LNCaP clone FGC (cell line): Measurements from ENCODE around the gene PAM.

Source experiments
- DNase-seq: peaks from one replicate; pipeline ENCODE4 v3.0.0-alpha.2; 2011; ENCODE audit warnings: low read depth
- H3K4me3 ChIP-seq: 2 replicates; pipeline ENCODE4 v1.5.1; 2011; ENCODE audit warnings: mild to moderate bottlenecking, low read depth, low read length, control low read depth
- TF ChIP-seq, protein P1 (sequence below): IDR thresholded peaks from 2 replicates; pipeline ENCODE4 v1.5.1; 2012; ENCODE audit warnings: mild to moderate bottlenecking; ENCODE audit not compliant: control insufficient read depth, insufficient read depth; ENCODE audit errors: extremely low read depth

The PAM gene

GRCh38 chr5:102796498-102796897 lies 41.4 kb downstream of the PAM start:
- no peak overlapping the region for H3K4me3 ChIP-seq
- TF ChIP-seq, protein P1, sequence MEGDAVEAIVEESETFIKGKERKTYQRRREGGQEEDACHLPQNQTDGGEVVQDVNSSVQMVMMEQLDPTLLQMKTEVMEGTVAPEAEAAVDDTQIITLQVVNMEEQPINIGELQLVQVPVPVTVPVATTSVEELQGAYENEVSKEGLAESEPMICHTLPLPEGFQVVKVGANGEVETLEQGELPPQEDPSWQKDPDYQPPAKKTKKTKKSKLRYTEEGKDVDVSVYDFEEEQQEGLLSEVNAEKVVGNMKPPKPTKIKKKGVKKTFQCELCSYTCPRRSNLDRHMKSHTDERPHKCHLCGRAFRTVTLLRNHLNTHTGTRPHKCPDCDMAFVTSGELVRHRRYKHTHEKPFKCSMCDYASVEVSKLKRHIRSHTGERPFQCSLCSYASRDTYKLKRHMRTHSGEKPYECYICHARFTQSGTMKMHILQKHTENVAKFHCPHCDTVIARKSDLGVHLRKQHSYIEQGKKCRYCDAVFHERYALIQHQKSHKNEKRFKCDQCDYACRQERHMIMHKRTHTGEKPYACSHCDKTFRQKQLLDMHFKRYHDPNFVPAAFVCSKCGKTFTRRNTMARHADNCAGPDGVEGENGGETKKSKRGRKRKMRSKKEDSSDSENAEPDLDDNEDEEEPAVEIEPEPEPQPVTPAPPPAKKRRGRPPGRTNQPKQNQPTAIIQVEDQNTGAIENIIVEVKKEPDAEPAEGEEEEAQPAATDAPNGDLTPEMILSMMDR: no peak
- DNase-seq: no peak

DNA sequence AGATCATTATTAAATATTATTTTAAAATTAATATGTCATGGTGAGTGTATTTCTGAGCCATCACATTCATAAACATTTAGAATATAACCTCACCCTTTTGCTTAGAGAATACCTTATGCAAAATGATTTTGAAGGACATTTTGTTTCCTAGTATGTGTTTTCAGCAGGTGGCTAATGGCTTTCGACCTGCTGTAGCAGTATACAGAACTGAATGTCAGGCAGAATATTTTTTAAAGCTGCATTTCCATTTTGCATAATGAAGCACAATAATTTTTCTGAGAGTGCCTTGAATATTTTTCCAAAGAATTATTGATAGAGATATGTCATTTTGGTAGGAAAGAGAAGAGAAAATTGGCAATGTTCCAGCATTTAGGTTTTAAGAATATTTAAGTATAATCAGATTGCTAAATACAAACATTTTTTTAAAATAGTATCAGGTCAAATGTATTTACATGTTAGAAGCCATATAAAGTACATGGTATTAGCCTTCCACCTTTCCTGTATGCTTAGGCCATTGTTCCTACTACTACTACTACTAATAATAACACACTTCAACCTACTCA lies 42.3 kb downstream of the PAM start:
- TF ChIP-seq, protein P1: no peak
- no peak for DNase-seq
- no peak overlapping the region for H3K4me3 ChIP-seq

DNA sequence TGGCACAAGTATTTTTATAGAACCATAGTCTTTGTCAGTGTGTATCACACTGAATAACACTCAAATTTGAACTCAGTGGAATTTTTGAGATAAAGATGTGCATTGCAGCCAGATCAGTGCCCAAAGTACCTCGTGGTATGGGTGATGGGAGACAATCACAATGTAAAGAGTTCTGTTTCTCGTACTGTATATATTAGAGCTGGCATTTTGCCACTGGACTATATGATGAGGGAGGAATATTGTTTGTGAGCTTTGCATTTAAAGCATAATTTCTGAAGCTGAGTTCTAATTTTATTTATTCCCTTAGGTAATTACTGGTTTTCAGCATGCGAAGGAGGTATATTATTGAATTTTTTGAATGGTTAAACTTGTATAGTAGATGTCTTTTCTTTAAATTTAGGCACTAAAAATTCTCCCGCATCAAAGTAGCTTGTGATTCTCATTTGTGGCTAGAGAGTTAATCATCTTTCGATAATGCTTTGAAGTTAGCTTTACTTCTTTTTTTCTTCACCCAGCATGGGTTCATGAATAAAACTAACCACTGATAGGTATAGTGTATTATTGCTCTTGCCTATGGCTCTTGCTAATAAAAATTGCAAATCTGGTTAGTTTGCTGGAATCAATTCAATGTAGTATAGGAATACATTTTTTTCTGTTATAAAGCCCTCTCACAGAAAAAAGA lies 43.1 kb downstream of the PAM start:
- TF ChIP-seq, protein P1: no peak
- DNase-seq: no peak
- no peak overlapping the region for H3K4me3 ChIP-seq

DNA sequence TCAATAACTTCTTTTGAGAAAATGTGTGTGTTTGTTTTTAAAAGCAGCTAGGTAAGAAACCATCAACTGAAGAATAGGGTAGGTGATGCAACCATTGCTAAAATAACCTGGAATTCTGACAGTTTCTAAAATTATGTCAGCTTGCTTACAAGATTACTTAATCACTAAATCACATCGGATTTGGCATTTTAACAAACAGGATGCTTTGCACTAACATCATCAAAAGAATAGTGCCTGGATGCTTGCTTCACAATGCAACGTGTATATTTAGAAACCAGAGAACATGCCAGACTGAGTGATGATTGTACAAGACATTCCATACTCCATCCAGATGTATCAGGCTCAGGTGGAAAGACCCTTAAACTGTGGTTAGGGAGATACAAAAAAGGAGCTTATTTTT lies 43.9 kb downstream of the PAM start:
- no peak overlapping the region for H3K4me3 ChIP-seq
- no peak for DNase-seq
- TF ChIP-seq, protein P1: no peak

DNA sequence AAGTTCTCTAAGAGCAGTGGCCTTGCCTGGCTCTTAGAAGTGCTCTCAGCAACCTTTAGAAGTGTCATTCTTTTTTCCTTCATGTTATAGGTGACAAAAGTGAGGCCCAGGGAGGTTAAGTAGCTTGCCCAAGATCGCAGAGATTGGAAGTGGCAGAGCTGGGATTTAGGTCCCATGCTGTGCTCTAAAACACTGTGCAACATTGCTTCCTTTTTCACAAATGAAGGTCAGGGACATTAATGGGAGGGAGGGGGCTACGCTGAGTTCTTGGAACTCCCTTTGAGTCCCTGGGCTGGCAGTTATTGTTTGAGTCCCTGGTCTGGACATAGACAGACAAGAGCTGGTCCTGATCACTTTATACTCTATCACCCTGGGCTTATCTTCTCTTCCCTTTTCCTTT lies 45.3 kb downstream of the PAM start:
- no peak for DNase-seq
- TF ChIP-seq, protein P1: no peak
- no peak overlapping the region for H3K4me3 ChIP-seq

DNA sequence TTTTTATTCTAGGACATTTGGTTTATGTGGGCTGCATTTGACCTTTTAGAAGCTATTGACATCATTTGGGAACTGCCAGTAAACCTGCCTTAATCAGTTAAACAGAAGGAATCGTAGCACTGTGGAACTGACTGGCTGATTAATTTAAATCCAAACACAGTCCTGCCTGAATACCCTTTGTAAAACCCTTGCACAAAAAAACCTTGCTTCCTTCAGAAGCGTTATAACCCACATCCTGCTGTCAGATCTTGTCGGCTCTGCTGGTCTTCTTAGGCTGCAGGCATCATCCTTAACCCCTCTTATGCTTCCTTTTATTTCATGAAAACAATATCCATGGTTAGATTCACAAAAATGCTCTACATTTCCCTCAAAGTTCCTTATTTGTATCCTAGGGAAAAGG lies 46.3 kb downstream of the PAM start:
- DNase-seq: no peak
- no peak overlapping the region for H3K4me3 ChIP-seq
- TF ChIP-seq, protein P1: no peak
